Measurements from ENCODE around the gene NPSR1.
"Not testable (repeated sequence)": the region's sequence is repeated elsewhere in the genome, so short reads cannot be mapped to it uniquely, and the experiment has no call there.

The NPSR1 gene

DNA sequence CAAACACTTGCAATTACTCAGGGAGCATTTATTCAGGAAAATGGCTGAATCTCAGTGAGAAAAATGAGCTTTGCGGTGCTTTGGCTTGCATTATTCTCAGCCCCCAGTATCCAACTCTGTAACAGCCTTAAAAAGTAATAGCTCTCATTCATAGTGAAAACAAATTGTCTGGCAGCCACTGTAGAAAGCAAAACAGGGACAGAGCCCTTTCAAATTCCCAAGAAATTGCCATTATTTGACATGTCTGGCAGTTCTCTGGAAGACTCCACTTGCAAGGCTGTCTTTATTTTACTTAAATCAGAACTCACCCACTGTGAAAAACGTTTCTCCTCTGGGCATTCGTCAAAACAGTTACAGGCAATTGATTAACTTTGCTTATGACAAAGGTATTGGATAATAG is 122.5 kb downstream of the NPSR1 start:
- no peaks in the 10 kb centered on the region for H3K36me3 ChIP-seq
- no peaks in the 10 kb centered on the region for H3K27me3 ChIP-seq
- H3K27ac ChIP-seq: no peak overlapping the region
- no peak for TF ChIP-seq CTCF (IDR thresholded peaks at IDR 0.05)
- no peaks in the 10 kb centered on the region for H3K4me1 ChIP-seq (ENCODE audit: control insufficient read depth in 1 of 2, insufficient read depth in 1 of 2, low read depth in 1 of 2, low read length in 1 of 2)
- H3K9me3 ChIP-seq: no peaks in the 10 kb centered on the region
- H3K4me3 ChIP-seq (ENCODE audit: low read depth in 1 of 2, low read length in 1 of 2): no peak overlapping the region

- Histone ChIP-seq H3K27me3 (no peaks in the 10 kb centered on the region), H3K4me1 (ENCODE audit: control insufficient read depth in 1 of 2, insufficient read depth in 1 of 2, low read depth in 1 of 2, low read length in 1 of 2) (no peaks in the 10 kb centered on the region), H3K4me3 (ENCODE audit: low read depth in 1 of 2, low read length in 1 of 2) (no peak overlapping the region), H3K9me3 (no peaks in the 10 kb centered on the region), H3K27ac (no peak overlapping the region), H3K36me3 (no peaks in the 10 kb centered on the region)
- TF ChIP-seq CTCF (IDR thresholded peaks at IDR 0.05): no peak
Measured at GRCh38 chr7:34787586-34787985, 129.6 kb downstream of the NPSR1 start.

DNA sequence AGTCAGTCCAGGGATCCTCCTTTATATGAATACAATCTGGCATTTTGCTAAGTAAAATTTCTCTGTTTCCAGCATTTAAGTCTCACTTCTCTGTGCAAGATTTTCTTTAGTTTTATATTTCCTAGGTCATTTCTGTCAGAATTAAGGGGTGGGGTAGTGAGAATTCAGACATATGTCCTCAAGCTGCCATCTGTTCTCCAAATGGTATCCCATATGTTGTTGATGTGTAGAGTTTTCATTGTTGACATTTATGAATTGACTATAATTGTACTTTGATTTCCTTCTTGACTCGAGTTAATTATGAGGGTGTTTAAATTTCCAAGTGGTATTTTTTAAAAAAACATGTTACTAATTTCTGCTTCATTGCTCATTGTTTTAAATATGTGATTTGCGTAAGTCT is 148.8 kb downstream of the NPSR1 start:
- TF ChIP-seq CTCF (IDR thresholded peaks at IDR 0.05): no peak
- Histone ChIP-seq H3K9me3 (no peaks in the 10 kb centered on the region), H3K36me3 (no peaks in the 10 kb centered on the region), H3K4me3 (ENCODE audit: low read depth in 1 of 2, low read length in 1 of 2) (no peak overlapping the region), H3K27me3 (no peaks in the 10 kb centered on the region), H3K4me1 (ENCODE audit: control insufficient read depth in 1 of 2, insufficient read depth in 1 of 2, low read depth in 1 of 2, low read length in 1 of 2) (no peaks in the 10 kb centered on the region), H3K27ac (no peak overlapping the region)

DNA sequence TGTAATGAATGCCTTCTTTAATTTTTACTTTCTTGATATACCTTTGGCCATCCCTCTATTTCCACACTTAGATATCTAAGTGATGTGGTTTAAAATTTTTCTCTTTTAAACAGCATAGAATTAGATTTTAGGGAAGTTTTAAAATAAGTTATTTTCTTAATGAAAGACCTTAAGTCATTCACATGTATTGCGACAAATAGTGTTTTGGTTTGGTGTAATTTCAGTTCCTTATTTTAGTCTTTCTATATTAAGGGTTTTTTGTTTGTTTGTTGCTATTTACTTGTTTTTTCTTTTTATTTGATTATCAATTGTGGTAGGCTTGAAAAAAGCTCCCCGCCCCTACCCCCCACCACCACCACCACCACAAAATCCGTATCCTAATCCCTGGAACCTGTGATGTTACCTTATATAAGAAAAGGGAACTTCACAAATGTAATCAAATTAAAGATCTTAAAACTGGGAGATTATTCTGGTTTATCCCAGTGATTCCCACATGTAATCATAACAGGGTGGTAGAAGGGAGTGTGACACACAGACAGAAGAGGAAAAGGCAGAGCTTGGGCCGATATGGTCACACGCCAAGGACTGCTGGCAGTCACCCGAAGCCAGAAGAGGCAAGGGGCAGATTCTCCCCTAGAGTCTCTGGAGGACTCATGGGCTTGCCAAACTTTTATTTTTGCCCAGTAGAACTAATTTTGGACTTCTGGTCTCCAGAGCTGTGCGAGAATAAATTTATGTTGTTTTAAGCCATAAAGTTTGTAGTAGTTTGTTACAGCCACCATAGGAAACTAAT is 149.7 kb downstream of the NPSR1 start:
- no peak overlapping the region for H3K27ac ChIP-seq
- H3K4me3 ChIP-seq (ENCODE audit: low read depth in 1 of 2, low read length in 1 of 2): no peak overlapping the region
- no peaks in the 10 kb centered on the region for H3K4me1 ChIP-seq (ENCODE audit: control insufficient read depth in 1 of 2, insufficient read depth in 1 of 2, low read depth in 1 of 2, low read length in 1 of 2)
- H3K27me3 ChIP-seq: no peaks in the 10 kb centered on the region
- TF ChIP-seq CTCF (IDR thresholded peaks at IDR 0.05): no peak
- H3K9me3 ChIP-seq: no peaks in the 10 kb centered on the region
- H3K36me3 ChIP-seq: no peaks in the 10 kb centered on the region

GRCh38 chr7:34814203-34814842 is 156.3 kb downstream of the NPSR1 start:
- H3K27me3 ChIP-seq; H3K36me3 ChIP-seq; H3K27ac ChIP-seq; H3K9me3 ChIP-seq; H3K4me1 ChIP-seq (ENCODE audit: control insufficient read depth in 1 of 2, insufficient read depth in 1 of 2, low read depth in 1 of 2, low read length in 1 of 2); H3K4me3 ChIP-seq (ENCODE audit: low read depth in 1 of 2, low read length in 1 of 2): not testable (repeated sequence)

GRCh38 chr7:34821932-34822558 is 164.0 kb downstream of the NPSR1 start:
- H3K9me3 ChIP-seq: no peaks in the 10 kb centered on the region
- no peaks in the 10 kb centered on the region for H3K36me3 ChIP-seq
- H3K4me1 ChIP-seq (ENCODE audit: control insufficient read depth in 1 of 2, insufficient read depth in 1 of 2, low read depth in 1 of 2, low read length in 1 of 2): no peaks in the 10 kb centered on the region
- TF ChIP-seq CTCF (IDR thresholded peaks at IDR 0.05): no peak
- no peak overlapping the region for H3K27ac ChIP-seq
- no peaks in the 10 kb centered on the region for H3K27me3 ChIP-seq
- no peak overlapping the region for H3K4me3 ChIP-seq (ENCODE audit: low read depth in 1 of 2, low read length in 1 of 2)
